Activated CD4-positive, alpha-beta T cell treated with anti-CD3 and anti-CD28 coated beads for 1 hour (primary cell): ENCODE measurements around the gene LRRC27.

Experiments
- DNase-seq: peaks from one replicate; pipeline ENCODE4 v3.0.0-alpha.2; 2020

LRRC27 gene

GRCh38 chr10:132417257-132417910 is 85.4 kb downstream of the LRRC27 start:
- no peak for DNase-seq

GRCh38 chr10:132417957-132418441 is 86.0 kb downstream of the LRRC27 start:
- no peak for DNase-seq

- no peak for DNase-seq
These were observed 86.8 kb downstream of the LRRC27 start for GRCh38 chr10:132418527-132419416.

- no peak for DNase-seq
These were observed 87.8 kb downstream of the LRRC27 start for GRCh38 chr10:132419538-132420468.

DNA sequence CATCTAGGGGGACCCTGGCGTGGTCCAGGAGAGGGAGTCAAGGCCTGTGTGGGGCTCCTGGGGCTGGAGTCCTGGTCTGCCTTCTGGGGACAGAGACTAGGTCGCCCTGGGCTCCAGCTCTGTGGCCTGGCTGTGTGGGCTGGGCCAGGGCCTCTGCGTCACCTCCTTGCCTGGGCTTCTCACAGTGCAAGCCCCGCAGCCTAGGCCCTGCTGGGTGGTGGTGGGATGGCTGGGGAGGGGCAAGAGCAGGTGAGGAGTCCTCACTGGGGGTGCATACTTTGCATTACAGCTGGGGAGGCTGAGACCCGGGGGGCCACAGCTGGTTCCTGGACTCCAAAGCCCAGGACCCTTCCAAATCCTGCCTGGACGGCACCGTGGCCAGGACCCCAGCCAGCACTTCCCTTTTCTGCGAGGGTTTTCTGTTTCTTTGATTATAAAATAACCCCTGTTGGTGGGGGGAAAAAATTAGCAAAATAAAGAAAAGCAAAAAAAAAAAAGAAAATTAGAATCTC is 88.5 kb downstream of the LRRC27 start:
- DNase-seq, result no peak

DNA sequence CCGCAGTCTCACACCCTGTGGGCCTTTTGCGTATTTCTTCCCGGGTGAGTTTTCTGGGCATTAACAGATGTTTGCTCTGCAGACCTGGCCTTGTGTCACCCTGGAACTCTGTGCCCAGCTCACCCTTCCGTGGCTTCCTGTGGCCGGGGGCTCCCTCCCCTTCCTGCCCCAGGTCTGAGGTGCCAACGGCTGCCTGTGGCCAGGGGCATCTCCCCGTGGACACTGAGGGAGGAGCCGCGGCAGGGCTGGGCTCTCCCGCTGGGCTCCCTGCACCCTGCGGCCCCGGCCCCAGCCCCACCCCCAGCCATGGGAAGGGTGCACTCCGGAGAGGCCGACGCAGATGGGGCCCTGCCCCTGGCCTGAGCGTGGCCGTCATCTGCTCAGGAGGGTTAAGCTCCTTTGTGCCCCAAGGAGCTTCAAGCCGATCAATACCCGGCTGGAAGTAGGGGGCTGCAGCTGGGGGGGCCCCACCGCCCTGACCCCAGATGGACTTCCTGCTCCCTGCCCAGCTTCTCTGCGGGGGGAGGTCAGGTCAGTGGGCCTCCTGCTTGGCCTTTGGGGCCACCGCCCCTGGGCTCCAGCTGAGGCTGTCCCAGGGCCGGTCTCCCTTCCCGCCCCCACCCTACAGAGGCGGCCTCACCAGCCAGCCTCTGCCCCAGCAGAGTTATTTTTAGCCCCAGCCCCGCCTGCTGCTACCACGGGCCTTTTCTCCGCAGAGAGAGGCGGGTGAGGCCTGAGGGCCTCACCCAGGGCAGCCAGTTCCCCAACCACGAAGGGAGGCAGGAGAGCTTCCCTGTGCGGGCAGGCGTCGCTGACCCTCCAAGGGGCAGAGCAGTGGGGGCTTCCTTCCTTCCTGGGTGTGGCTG is 89.2 kb downstream of the LRRC27 start:
- DNase-seq, result no peak

- DNase-seq, result no peak
These were observed 90.1 kb downstream of the LRRC27 start for GRCh38 chr10:132421847-132422751.

- no peak for DNase-seq
These were observed 91.2 kb downstream of the LRRC27 start for GRCh38 chr10:132422903-132423825.

GRCh38 chr10:132423966-132424861 is 92.2 kb downstream of the LRRC27 start:
- DNase-seq, result no peak

DNA sequence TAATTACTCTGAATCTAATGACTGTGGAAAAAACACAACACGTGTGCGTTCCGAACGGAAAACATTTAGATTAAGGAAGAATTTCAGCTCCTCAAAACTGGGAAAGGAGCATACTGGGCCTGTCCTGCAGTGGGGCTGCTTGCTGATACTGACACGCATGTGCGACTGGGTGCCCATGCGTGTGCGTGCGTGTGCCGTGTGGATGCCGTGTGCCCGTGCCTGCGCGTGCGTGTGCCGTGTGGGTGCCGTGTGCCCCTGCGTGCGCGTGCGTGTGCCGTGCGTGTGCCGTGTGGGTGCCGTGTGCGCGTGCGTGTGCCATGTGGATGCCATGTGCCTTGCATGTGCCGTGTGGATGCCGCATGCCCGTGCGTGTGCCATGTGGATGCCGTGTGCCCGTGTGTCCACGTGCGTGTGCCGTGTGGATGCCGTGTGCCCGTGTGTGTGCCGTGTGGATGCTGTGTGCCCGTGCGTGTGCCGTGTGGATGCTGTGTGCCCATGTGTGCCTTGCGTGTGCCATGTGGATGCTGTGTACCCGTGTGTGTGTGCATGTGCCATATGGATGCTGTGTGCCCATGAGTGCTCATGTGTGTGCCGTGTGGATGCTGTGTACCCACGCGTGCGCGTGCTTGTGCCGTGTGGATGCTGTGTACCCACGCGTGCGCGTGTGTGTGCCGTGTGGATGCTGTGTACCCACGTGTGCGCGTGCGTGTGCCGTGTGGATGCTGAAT is 93.2 kb downstream of the LRRC27 start:
- DNase-seq, result no peak

GRCh38 chr10:132425757-132426155 is 93.8 kb downstream of the LRRC27 start:
- DNase-seq, result no peak

DNA sequence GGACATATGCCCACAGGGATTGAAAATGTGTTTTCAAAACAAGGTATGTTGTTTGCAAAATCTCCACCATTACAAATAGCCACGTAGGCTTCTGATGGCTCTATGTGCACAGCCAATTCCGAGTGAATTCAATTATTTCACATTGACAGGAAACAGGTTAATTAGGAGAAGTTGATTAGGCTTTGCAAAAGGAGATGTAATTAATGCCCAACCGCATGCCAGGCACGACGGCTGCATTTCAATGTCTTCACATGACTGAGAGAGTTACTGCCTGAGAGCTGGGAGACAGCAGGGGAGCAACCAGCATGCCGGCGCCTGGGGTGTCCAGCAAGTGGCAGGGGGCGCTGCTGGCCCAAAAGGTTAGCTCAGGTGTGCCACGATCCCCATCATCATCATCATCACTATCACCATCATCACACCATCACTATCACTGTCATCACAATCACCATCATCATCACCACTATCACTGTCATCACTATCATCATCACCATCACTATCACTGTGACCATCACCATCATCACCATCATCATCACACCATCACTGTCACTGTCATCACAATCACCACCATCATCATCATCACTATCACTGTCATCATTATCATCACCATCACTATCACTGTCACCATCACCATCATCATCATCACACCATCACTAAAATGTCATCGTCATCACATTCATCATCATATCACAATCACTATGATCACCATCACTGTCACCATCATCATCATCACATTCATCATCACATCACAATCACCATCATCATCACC is 95.2 kb downstream of the LRRC27 start:
- DNase-seq, result no peak

GRCh38 chr10:132427939-132428367 is 96.0 kb downstream of the LRRC27 start:
- DNase-seq, result no peak

DNA sequence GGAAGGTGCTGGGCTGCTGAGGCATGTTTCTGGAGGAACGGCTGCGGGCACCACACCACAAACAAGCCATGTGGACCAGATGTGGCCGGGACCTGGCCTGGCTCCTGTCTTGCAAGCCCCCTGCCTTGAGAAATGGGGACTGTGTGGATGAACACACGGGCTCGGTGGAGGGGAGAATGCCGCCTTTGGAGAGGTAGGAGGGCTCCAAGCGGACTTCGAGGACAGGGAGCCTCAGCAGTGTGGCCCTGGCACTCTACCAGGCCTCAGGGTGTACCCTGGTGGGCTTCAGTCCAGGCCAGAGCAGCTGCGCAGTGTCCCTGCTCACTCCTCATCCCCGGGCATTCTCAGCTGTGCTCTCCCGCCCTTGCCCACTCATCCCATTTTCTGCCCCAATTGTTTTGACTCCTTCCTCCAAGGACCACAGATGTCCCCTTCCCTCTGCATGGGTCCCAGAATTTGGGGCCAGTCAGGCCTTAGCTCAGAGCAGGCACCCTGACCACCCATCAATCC is 96.5 kb downstream of the LRRC27 start:
- DNase-seq, result no peak
